Stimulated activated CD8-positive, alpha-beta memory T cell treated with anti-CD3 and anti-CD28 coated beads, Interleukin-12 subunit alpha, Interleukin-12 subunit beta, amount 100 ng/mL, for 1 hour (primary cell): Measurements from ENCODE around the gene PPIE.

Source experiments
- DNase-seq: peaks from one replicate; pipeline ENCODE4 v3.0.0-alpha.2; 2020; ENCODE audit warnings: low read depth

The PPIE gene

DNA sequence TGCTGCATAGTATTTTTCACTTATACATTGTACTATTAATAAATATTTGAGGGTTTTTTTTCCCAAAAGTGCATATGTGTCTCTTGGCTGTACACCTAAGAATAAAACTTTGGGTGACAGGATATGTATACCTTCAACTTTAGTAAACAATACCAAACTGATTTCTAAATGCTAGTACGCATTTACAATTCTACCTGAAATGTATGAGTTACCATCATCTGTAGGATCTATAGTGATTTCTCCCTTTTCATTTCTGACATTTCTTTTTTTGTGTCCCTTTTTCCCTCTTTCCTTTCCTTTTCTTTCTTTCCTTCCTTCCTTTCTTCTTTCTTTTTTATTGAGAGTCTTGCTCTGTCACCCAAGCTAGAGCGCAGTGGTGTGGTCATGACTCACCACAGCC lies 66.7 kb downstream of the PPIE start:
- no peak for DNase-seq

DNA sequence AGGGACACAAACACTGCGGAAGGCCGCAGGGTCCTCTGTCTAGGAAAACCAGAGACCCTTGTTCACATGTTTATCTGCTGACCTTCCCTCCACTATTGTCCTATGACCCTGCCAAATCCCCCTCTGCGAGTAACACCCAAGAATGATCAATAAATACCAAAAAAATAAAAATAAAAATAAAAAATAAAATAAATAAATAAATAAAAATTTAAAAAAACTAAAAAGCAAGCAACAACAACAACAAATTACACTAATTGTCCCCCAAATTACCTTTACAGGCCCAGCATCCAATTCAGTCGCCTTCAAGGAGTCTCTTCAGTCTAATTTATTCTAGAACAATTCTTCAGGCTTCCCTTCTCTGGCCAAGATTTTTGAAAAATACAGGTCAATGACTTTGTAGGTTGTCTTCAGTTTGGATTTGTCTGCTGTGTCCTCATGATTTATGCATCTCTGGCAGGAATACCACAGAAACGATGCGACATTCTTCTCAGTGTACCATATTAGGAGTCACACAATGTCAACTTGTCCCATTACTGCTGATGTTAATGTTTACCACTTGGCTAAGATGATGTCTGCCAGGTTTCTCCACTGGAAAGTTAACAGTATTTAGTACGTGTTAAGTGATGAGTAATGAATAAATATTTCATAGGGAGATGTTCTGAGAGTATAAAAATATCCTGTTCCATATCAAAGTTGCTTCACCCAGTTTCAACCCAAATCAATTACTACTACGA lies 70.3 kb downstream of the PPIE start:
- no peak for DNase-seq

DNA sequence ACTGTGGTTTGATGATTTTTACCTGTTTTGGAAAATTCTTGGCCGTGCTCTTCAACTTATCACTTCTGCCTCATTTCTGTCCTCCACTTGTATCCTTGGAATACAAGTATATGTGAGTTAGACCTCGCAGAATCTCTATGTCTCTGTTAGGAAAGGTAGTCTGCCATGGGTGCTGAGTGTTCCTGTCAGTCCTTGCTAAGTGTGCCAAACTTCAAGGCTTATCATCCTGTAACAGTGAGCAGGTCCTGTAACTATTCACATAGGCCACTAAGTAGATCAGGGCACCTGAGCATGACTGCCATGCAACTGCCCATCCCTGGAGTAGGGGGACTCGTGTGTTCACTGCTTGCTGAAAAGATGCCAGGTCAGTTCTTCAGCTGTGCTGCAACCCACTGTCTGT lies 74.2 kb downstream of the PPIE start:
- no peak for DNase-seq
